ENCODE results near the gene TRIOBP.

TRIOBP gene

DNA sequence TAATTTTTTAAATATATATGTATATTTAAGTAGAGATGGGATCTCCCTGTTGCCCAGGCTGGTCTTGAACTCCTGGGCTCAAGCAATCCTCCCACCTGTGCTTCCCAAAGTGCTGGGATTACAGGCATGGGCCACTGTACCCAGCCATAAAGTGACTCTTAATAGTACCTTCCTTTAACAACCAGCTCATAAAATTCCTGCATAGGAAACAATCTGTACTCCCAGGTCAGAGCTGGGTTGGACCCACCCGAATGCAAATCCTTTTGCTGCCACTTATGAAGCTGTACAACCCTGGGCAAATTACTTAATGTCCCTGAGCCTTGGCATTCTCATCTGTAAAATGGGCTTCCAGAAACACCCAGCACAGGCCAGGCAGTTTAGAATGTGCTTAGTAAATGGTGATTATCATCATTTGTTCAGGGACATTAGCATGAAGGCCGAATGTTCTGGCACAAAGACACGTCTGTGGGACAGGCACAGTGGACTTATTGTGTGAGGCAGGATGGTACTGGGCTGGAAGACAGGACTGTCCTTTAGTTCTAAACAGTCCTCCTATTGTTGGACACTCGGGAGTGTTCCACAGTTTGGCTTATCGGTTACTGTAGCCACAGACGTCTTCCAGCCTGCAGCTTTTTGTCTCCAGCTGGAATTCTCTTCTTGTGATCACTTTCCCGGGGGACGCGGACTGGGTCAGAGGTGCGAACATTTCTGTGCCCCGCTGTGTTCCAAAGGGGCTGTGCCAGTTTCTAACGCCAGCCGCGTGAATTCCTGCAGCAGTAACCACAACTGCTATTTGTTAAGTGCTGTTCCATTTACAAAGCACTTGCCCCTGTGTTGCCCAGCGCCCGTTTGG lies 32.4 kb upstream of the TRIOBP start:
- DNase-seq (ENCODE audit: low spot score), result no peak

DNA sequence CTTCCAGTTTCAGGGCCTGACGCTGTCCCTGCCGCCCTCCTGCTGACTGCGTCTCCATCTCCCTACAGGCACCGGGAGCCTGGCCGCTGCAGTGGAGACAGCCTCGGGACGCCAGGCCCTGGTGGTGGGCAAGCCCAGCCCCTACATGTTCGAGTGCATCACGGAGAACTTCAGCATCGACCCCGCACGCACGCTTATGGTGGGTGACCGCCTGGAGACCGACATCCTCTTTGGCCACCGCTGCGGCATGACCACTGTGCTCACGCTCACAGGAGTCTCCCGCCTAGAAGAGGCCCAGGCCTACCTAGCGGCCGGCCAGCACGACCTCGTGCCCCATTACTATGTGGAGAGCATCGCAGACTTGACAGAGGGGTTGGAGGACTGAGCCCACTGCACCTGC lies 31.4 kb upstream of the TRIOBP start:
- DNase-seq (ENCODE audit: low spot score), result no peak

DNA sequence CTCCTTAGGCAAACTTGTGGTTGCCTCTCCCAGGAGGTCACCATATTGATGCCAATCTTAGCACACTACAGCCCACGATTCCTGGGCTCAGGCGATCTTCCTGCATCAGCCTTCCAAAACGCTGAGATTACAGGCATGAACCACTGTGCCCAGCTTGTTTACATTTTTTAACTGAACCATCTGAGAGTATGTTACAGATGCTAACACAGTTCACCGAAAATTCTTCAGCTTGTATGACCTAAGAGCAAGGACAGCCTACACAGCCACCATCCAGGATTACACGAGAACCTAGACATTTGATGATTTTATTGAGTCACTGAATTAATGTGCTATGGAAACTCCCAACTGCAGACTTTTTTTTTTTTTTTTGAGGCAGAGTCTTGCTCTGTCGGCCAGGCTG lies 27.3 kb upstream of the TRIOBP start:
- DNase-seq (ENCODE audit: low spot score), result peak; percentile 42

DNA sequence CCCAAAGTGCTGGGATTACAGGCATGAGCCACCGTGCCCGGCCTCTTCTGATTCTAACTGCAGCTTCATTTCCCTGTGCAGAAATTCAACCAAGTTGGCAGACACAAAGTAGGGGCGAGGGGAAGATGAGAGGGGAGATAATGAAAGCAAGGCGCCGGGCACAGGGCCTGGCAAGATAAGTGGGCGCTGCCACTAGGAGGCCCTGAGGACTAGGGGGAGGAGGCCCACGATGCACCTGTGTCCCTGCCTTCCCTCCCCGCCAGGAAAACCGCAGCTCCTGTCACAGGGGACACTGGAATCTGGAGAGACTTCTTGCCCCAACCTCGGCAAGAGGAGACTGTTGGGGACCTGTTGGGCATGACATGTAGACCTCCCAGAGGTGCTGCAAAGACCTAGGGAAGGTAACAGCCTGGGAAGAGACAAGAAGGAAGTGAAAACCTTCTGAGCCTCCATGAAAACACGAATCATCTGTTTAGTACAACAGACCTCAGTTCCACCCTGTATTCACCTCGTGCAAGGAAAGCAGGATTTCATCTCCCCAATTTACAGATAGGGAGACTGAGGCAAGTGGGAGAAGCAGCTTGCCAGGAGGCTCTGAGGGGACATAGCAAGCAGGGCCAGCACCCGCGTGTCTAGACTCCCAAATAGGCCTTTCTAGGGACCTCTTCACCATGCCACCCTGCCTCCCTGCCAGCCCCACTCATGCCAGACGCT lies 24.5 kb upstream of the TRIOBP start:
- no peak for DNase-seq (ENCODE audit: low spot score)

DNA sequence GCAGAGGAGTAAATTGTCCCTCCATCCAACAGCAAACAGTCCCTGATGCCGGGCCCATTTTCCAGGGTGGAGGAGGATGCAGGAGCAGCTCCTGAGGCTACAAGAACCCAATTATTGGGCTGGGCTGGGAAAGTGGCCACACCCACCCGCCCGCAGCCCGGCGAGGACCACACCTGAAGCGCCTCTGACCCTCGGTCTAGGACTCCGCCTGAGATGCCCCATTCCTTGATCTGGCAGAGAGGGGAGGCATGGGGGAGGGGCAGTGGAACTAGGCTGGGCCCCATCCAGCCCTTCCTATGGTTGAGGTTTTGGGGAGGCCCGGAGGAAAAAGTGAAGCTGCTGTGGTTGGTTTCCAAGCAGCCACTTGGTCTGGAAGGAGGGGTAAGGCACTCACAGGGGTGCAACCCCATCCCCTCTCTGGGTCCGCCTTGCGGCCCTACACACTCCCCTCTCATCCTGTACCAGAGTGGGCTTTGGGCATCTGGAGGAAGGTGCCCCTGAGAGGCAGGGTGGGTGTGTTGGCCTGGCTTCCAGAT lies 23.9 kb upstream of the TRIOBP start:
- no peak for DNase-seq (ENCODE audit: low spot score)

DNA sequence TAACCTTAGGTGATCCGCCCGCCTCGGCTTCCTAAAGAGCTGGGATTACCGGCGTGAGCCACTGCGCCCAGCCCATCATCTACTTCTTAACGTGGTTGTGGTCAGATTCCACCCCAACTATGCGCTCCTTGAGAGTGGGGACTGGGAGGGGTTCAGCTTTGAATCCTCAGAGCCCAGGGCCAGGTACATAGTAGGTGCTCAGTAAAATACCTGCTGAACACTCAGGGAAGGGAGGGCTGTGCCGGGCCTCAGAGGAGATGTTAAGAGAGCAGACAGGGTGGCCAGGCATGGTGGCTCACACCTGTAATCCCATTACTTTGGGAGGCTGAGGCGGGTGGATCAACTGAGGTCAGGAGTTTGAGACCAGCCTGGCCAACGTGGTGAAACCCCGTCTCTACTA lies 22.6 kb upstream of the TRIOBP start:
- no peak for DNase-seq (ENCODE audit: low spot score)

- peak; percentile 96 for DNase-seq (ENCODE audit: low spot score)
Measured at GRCh38 chr22:37674951-37675929, 21.6 kb upstream of the TRIOBP start, which contains the start of gene LGALS1. Gene LGALS1 (plus strand): TSS chr22:37675636. CDS start chr22:37675703, 67 bp downstream.

GRCh38 chr22:37675930-37676735 lies 20.7 kb upstream of the TRIOBP start:
- no peak for DNase-seq (ENCODE audit: low spot score)

DNA sequence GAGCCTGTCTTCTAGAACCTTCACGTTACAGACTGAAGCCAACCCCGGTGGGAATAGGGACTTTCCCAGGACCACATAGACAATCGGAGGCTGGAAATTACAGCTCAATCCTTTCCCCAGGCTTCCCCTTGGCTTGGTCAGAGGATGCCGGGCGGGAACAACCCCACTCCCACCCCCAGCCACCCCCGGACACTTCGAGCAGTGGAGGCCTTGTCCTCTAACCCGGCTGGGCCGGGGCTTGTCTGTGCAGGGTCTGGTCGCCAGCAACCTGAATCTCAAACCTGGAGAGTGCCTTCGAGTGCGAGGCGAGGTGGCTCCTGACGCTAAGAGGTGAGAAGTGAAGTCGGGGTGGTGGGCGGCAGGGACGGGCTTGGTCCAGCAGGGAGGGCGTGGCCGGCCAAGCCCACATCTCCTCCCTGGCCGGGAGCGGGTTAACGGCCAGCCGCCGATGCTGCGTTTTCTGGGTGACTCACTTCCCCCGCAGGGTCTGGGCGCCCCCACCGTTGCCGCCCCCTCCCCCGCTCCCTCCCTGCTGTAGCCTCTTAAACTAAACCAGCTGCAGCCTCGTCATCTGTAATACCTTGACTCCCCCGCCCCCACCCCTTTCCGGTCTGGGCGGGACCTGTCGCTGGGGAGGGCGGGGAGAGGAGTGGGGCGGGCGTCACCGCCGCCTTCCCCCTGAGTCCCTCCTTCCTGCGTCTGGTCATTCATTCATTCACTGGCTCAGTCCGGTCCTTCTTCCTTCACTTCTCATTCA lies 19.9 kb upstream of the TRIOBP start:
- DNase-seq (ENCODE audit: low spot score), result peak; percentile 86

DNA sequence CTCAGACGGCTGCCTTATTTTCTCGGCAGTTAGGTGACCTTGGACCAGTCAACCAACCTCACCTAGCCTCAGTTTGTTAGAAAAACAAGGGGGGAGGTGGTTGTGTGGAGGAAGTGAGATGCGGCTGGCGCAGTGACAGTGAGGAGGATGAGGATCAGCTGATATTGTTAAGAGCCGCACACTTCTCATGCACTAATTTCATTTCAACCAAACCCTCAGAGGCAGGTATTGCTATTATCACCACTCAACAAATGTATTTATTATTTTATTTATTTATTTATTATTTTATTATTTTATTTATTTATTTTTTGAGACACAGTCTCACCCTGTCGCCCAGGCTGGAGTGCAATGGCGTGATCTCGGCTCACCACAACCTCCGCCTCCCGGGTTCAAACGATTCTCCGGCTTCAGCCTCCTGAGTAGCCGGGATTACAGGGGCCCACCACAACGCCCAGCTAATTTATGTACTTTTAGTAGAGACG lies 19.3 kb upstream of the TRIOBP start:
- no peak for DNase-seq (ENCODE audit: low spot score)

GRCh38 chr22:37678372-37678771 lies 18.5 kb upstream of the TRIOBP start:
- DNase-seq (ENCODE audit: low spot score), result no peak

- DNase-seq (ENCODE audit: low spot score), result no peak
Measured at GRCh38 chr22:37679670-37680069, 17.2 kb upstream of the TRIOBP start.

DNA sequence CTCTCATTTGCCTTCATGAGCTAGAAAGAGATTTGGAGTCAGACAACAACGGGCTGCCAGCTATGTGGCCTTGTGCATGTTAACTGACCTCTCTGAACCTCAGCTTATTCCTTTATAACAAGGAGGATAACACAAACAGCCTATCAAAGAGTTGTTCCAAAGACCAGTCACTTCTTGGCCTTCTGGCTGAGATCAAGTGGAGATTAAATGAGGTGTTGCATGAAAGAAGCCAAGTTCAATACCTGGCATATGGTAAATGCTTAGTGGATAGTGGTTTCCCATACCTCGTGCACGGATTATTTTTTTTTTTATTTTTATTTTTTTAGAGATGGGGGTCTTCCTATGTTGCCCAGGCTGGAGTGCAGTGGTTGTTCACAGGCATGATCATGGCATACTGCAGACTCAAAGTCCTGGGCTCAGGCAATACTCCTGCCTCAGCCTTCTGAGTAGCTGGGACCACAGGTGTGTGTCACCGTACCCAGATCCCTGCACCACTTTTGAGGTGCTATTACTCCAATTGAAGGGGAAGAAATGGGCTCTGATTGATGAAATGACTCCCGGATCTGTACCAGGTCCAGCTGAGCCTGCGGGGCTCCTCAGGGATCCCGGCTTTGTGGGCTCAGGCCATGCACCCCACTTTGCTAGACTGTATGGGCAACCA lies 16.5 kb upstream of the TRIOBP start:
- no peak for DNase-seq (ENCODE audit: low spot score)

DNA sequence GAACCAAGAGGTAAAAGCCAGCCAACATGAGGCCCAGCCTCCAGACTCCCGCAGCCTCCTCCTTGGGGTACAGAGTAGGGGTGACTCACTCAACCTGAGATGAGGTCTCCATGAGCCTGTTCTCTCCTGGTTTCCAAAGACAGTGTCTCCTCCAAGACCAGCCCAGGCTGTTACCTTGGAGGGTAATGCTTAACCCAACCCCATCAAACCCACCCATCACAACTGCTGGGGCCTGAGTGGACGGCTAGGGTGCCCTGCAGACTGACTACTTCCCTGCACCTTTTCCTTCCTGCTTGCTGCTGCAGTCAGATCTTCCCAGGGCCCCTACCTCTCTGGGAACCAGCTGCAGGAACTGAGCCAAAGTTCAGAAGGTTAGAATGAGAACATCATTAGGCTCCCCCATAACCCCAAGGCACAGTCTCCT lies 15.8 kb upstream of the TRIOBP start:
- no peak for DNase-seq (ENCODE audit: low spot score)

DNA sequence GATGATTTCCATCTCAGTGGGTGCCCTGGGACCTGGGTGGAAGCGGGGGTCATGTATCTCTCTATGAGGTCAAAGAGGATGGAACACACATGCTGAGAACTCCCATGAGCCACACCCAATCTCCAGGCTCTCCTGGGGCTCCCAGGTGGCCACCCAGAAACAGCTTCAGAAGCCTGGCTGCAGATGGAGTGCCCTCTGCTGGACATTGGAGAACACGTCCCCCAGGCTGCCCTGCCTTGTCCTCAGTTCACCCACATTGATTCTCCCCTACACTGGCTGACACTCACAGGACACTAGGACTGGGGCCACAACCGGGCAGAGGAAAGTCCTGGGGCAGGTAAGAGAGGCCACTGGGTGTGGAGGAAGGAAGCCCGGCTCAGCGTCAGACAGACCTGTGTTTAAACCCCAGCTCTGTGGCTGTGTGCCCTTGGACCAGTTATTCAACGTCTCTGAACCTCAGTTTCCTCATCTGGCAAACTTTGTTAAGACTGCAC lies 15.2 kb upstream of the TRIOBP start:
- DNase-seq (ENCODE audit: low spot score), result peak; percentile 75

- DNase-seq (ENCODE audit: low spot score), result no peak
Measured at GRCh38 chr22:37684803-37685615, 11.8 kb upstream of the TRIOBP start.

- DNase-seq (ENCODE audit: low spot score), result peak; percentile 81
Measured at GRCh38 chr22:37686002-37686982, 10.6 kb upstream of the TRIOBP start, which contains the start of gene NOL12. Gene NOL12 (plus strand): TSS chr22:37686343. CDS start chr22:37686393, 50 bp downstream.

Measured in hepatic stellate cell (primary cell).